ENCODE results near the gene MME.

GRCh38 chr3:155065537-155065936, 14.6 kb upstream of the MME start:
- TF ChIP-seq CTCF (IDR thresholded peaks at IDR 0.05) = no peak
- TF ChIP-seq POLR2AphosphoS5 (IDR thresholded peaks at IDR 0.05; ENCODE audit: low read depth, low read length) = no peak
- TF ChIP-seq SIN3A (IDR thresholded peaks at IDR 0.05; ENCODE audit: borderline replicate concordance, insufficient read depth, low read depth, low read length) = no peak
- no peak for TF ChIP-seq TCF7L2 (IDR thresholded peaks at IDR 0.05; ENCODE audit: low read depth, low read length)
- TF ChIP-seq REST (IDR thresholded peaks at IDR 0.05; ENCODE audit: insufficient read depth in 1 of 2, low read depth in 2 of 2, low read length in 1 of 2) = no peak

All from Panc1 (cell line).